NAMALWA (cell line): ENCODE measurements around the gene NALCN.
A peak's percentile ranks its signal among the peaks of the same experiment; 100 is the strongest.

Experiments used
- DNase-seq: peaks from one replicate; pipeline ENCODE4 v3.0.0-alpha.2; 2015; ENCODE audit warnings: low spot score

NALCN gene

GRCh38 chr13:101204270-101205020, 211.9 kb downstream of the NALCN start:
- DNase-seq, result no peak

GRCh38 chr13:101202590-101202989, 213.7 kb downstream of the NALCN start:
- no peak for DNase-seq

- no peak for DNase-seq
These were observed 225.3 kb downstream of the NALCN start for GRCh38 chr13:101190976-101191375.

GRCh38 chr13:101190337-101190736, 226.0 kb downstream of the NALCN start:
- DNase-seq, result no peak

GRCh38 chr13:101185606-101186005, 230.7 kb downstream of the NALCN start:
- DNase-seq, result no peak

GRCh38 chr13:101181076-101181685, 235.1 kb downstream of the NALCN start:
- DNase-seq, result no peak

GRCh38 chr13:101179021-101179420, 237.3 kb downstream of the NALCN start:
- no peak for DNase-seq

GRCh38 chr13:101178406-101178805, 237.9 kb downstream of the NALCN start:
- DNase-seq, result no peak

- no peak for DNase-seq
These were observed 246.0 kb downstream of the NALCN start for GRCh38 chr13:101170306-101170705.

DNA sequence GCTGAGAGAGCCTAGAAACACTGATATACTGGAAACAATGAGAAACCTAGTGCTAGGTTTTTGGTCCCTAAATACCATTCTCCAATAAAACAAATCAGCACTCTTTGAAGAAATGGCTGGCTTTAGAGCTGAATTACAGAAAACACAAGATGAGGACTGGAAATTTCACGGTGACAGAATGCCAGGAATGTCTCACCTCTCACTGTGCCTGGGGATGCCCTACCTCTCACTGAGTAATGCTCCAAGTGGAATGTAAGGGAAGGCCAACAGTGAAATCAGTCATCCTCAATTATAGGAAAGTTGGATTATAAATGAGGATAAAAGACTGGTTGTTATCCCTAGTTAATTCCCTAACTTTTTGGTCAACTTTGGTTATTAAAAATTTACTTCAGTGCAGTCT, 259.0 kb downstream of the NALCN start:
- DNase-seq, result no peak

GRCh38 chr13:101155920-101156319, 260.4 kb downstream of the NALCN start:
- DNase-seq, result peak; percentile 35

DNA sequence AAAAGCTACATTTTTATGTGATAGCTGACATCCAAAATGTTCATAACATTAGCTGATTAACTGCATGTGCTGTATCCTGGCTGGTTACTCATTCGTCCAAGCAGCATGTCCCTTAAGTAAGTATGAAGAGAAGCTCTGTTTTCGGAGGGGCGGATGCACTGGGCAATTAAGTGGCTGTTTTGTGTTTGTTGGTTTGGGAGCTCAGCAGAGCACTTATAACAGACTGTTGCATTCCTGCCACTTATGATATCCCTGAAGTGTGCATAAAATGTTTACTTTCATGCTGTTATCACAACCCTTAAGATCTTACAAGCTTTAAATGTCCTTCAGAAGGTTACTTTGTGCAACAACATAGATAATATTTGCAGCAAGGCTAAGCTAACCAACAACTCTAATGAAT, 264.1 kb downstream of the NALCN start:
- no peak for DNase-seq

- peak; percentile 45 for DNase-seq
These were observed 265.3 kb downstream of the NALCN start for GRCh38 chr13:101150998-101151397.

GRCh38 chr13:101149735-101150384, 266.4 kb downstream of the NALCN start:
- peak; percentile 37 for DNase-seq

GRCh38 chr13:101146101-101146898, 270.0 kb downstream of the NALCN start:
- DNase-seq, result no peak

DNA sequence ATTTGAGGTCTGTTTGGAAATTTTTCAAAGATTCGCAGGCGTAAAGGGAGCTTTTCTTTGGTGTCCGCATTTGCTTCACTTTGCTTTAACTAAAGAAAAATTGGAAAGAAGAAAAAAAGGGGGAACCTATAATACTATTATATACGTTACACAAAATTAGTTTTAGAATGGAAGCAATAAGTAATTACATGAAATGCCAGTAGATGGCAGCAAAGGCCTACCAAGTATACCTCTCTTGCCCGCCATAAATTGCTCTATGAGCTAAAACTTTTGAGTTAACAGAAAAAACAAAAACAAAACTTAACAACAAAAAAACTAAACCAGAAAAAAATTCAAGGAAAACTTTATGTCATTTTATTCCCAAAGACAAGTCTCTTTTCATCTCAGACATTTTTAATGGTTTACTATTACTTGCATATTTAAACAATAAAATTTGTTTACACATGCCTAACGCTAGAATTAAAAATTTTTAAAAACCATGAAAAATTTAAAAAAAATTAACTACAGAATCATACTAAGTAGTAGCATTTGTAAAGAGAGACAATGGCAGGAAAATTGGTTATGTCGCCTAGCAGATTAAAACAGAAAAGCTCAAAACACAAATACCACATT, 271.4 kb downstream of the NALCN start:
- DNase-seq, result peak; percentile 79

GRCh38 chr13:101140936-101141335, 275.4 kb downstream of the NALCN start:
- no peak for DNase-seq

DNA sequence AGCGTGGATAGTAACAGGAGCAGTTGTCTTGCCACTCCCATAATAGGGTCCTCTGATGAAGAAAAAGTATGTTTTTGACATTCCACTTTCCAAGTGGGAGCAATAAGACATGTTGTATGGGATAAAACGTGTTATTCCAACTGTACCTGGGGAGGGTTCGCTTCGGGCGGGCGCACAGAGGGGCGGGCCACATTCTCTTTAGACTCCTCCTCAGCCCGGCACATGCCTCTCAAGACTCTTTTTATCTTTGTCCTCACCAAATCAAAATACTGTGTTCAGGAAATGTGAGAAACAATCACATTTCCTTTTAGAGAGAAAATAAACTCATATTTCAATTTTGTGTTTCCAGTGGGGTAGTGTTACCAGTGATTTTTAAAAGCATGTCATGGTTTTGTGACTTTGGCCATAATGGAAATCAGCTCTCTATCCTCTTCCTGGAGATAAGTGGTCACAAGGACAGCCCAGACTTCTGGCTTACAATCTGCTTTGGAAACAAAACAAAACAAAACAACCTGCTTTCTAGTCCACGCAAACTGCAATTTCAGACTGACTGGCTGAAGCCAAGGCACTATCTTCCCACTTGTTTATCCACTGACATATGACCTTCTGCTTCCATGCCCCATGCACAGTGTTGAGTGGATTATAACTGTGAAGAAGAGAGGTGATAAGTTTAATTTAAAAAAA, 276.1 kb downstream of the NALCN start:
- no peak for DNase-seq

GRCh38 chr13:101139081-101139480, 277.2 kb downstream of the NALCN start:
- no peak for DNase-seq

GRCh38 chr13:101127741-101128353, 288.5 kb downstream of the NALCN start:
- DNase-seq, result peak; percentile 69

DNA sequence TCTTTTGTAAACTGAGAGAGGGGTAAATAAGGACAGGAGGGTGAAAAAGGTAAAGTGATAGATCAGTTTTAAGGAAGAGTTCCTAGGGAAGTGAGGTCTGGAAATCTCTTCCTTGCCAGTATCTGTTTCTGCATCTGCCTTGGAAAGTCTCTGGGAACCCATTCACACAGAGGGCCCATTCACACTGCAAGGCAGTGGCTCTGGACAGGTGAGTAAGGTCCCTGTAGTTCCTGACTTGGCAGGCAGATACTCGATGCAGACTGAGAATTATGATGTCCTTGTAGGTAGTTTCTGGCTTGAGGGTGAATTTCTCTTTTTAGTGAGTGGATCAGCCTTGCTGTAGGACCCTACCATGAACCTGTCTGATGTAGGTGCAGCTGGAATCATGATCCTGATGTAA, 293.3 kb downstream of the NALCN start:
- DNase-seq, result no peak
